OCI-LY7 (cell line): ENCODE measurements around the gene LRRC2. TPM values are rescaled to one million over a fixed set of nuclear protein-coding genes. Genes with fewer than 3 reads are reported as not detected.
A peak's percentile ranks its signal among the peaks of the same experiment; 100 is the strongest.

Source experiments
- BruUV-seq: library from RNA; stranded (reverse); fragments of 400-500 nt; replicated peaks from 2 replicates; lab custom pipeline; 2021; lab: Mats Ljungman, UMichigan
- CTCF ChIA-PET: fragments of 300-600 bp; sonication (Branson Sonifier 250); formaldehyde crosslinking; loops from one replicate; lab custom pipeline; 2022; ENCODE audit warnings: antibody characterized with exemption; ENCODE audit not compliant: unreplicated experiment; lab: Charles Lee
- POLR2A ChIA-PET: fragments of 300-600 bp; sonication (Branson Sonifier 250); formaldehyde crosslinking; loops from one replicate; lab custom pipeline; 2022; ENCODE audit warnings: antibody characterized with exemption; lab: Charles Lee
- DNase-seq: peaks from one replicate; pipeline ENCODE4 v3.0.0-alpha.2; 2015; ENCODE audit warnings: low spot score
- H2AFZ ChIP-seq: fragments of 200-600 bp; sonication (generic), shearing (Covaris generic); 2 replicates; pipeline ENCODE4 v1.6.1; 2014; ENCODE audit warnings: mild to moderate bottlenecking, antibody characterized with exemption, low read length, moderate library complexity
- H3K27ac ChIP-seq: fragments of 200-600 bp; sonication (generic); 2 replicates; pipeline ENCODE4 v1.5.1; 2014; ENCODE audit warnings: mixed run types, low read depth, mild to moderate bottlenecking, moderate library complexity, low read length, inconsistent platforms; ENCODE audit not compliant: poor library complexity, severe bottlenecking
- H3K36me3 ChIP-seq: fragments of 200-600 bp; sonication (generic); 2 replicates; pipeline ENCODE4 v1.6.1; 2014; ENCODE audit warnings: mild to moderate bottlenecking, antibody characterized with exemption, low read length, moderate library complexity, mixed read lengths; ENCODE audit not compliant: insufficient read depth
- H3K4me1 ChIP-seq: fragments of 200-600 bp; sonication (generic); 2 replicates; pipeline ENCODE4 v1.5.1; 2014; ENCODE audit warnings: mild to moderate bottlenecking, low read length; ENCODE audit not compliant: insufficient read depth, poor library complexity, severe bottlenecking
- H3K4me2 ChIP-seq: fragments of 200-600 bp; sonication (generic); 2 replicates; pipeline ENCODE4 v1.6.1; 2014; ENCODE audit warnings: mild to moderate bottlenecking, low read length
- H3K4me3 ChIP-seq: fragments of 200-600 bp; sonication (generic); 2 replicates; pipeline ENCODE4 v1.5.1; 2014; ENCODE audit warnings: mild to moderate bottlenecking, low read depth, low read length; ENCODE audit not compliant: poor library complexity, severe bottlenecking
- H3K79me2 ChIP-seq: fragments of 200-600 bp; sonication (generic); 2 replicates; pipeline ENCODE4 v1.6.1; 2016; ENCODE audit warnings: low read depth, mild to moderate bottlenecking, low read length, moderate library complexity, mixed read lengths; ENCODE audit not compliant: insufficient read depth
- H3K9me2 ChIP-seq: fragments of 200-600 bp; sonication (generic); 2 replicates; pipeline ENCODE4 v1.6.1; 2016; ENCODE audit warnings: mild to moderate bottlenecking, low read length, mixed read lengths; ENCODE audit not compliant: insufficient read depth
- H3K9me3 ChIP-seq: fragments of 200-600 bp; sonication (generic); 2 replicates; pipeline ENCODE4 v1.6.1; 2014; ENCODE audit warnings: mild to moderate bottlenecking, mixed run types, low read length, mixed read lengths
- H4K20me1 ChIP-seq: fragments of 200-600 bp; sonication (generic); 2 replicates; pipeline ENCODE4 v1.6.1; 2014; ENCODE audit warnings: mild to moderate bottlenecking, antibody characterized with exemption, low read length, moderate library complexity, mixed read lengths; ENCODE audit not compliant: insufficient read depth
- CTCF ChIP-seq: fragments of 200-600 bp; sonication (generic); conservative IDR thresholded peaks from 2 replicates; pipeline ENCODE4 v1.5.1; 2014; ENCODE audit warnings: mild to moderate bottlenecking, antibody characterized with exemption, low read length, moderate library complexity, mixed read lengths
- EZH2phosphoT487 ChIP-seq: fragments of 200-600 bp; sonication (generic); IDR thresholded peaks from 2 replicates; pipeline ENCODE4 v1.6.1; 2018; ENCODE audit warnings: low read depth, borderline replicate concordance, mild to moderate bottlenecking, mixed run types, antibody characterized with exemption, low read length, moderate library complexity, mixed read lengths
- intact Hi-C: fragments of 100-400 bp; cut with micrococcal nuclease; formaldehyde crosslinking; loops from one replicate; pipeline ENCODE4 v1.10.0; 2022; ENCODE audit not compliant: unreplicated experiment
- total RNA-seq, 2 experiments: library from RNA; depleted of rRNA in 1 of 2; stranded (reverse); fragments of >200 nt in 1 of 2; shearing (Covaris generic) in 1 of 2; gene quantifications; 2 replicates each; pipeline ENCODE4 v1.2.3, GENCODE V29; 2014 to 2022

The LRRC2 gene
- total RNA-seq, 2 experiments from 2014 or later: 1.9 to 2.0 TPM

DNA sequence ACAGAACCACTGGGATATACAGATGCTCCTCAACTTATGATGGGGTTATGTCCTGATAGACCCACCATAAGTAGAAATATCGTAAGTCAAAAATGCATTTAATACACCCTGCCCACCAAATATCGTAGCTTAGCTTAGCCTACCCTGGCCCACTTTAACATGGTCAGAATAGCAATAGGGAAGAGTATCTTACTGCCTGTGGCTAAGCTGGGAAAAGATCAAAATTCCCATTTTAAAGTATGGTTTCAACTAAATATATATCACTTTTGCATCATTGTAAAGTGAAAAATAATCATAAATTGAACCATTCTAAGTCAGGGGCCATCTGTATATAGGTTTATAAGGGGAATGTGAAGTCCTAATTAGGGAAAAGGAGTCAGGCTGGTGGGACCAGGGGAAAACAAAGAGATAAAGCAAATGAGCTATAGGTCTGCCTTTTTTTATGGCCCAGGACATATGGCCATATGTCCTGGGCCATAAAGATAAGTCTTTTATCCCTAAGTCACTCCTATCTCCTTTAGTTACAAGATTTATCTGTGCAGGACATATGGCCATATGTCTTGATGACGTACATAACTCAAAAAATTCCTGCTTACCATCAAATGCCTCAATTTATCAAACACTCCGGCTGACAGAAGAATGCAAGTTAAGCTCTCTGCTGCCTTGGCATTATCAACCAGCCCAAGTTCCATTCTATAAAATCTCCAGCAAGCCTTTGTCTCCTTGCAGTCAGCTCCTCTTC, 57.1 kb downstream of the LRRC2 start:
- BruUV-seq: no TSS peak
- H4K20me1 ChIP-seq: no peaks in the 10 kb centered on the region
- no peaks in the 10 kb centered on the region for H3K9me2 ChIP-seq
- no peak for TF ChIP-seq CTCF
- TF ChIP-seq EZH2phosphoT487: no peak
- peaks cover 2% of the 10 kb centered on the region; the same call in 1 of the 2 replicates for H3K9me3 ChIP-seq
- no peak overlapping the region for H3K4me2 ChIP-seq
- POLR2A ChIA-PET: interaction anchor here (0.7 to 1.2 kb wide), 3 partner anchors 24 to 41 kb away, joined by 3 read pairs; no protein-coding TSS in a partner anchor
- no peaks in the 10 kb centered on the region for H3K79me2 ChIP-seq
- CTCF ChIA-PET: no interaction called here
- no peaks in the 10 kb centered on the region for H3K36me3 ChIP-seq
- no peak for DNase-seq
- H3K4me1 ChIP-seq: peaks cover 6% of the 10 kb centered on the region
- H2AFZ ChIP-seq: peak overlapping the region; percentile 40; the same call in 1 of the 2 replicates
- H3K4me3 ChIP-seq: no peak overlapping the region
- intact Hi-C loops: no loop called here
- H3K27ac ChIP-seq: no peak overlapping the region

DNA sequence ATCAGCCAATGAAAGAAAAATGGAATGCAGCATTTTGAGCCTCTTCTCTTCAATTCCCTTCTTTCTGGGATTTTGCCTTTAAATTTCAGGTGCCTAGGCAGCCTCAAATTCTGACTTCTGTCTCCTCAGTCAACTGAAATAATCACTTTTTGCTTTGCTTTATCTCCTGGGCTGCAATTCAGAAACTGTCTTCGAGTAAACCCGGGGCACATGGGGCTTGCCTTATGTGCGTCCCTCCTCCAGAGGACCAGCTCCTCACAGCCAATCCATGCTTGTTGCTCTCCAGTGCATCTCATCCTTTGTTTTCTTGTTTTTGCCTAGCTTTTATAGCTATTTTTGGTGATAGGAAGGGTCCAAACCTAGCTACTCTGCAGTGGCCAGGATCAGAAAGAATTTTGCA, 59.6 kb downstream of the LRRC2 start:
- Histone ChIP-seq H3K4me3 (no peak overlapping the region), H3K79me2 (no peaks in the 10 kb centered on the region), H3K9me3 (peaks cover 7% of the 10 kb centered on the region), H3K27ac (no peak overlapping the region), H3K4me1 (peaks cover 24% of the 10 kb centered on the region), H3K9me2 (no peaks in the 10 kb centered on the region), H4K20me1 (no peaks in the 10 kb centered on the region), H3K4me2 (no peak overlapping the region), H2AFZ (no peak overlapping the region), H3K36me3 (no peaks in the 10 kb centered on the region)
- ChIA-PET CTCF (interaction anchor here (0.5 kb wide), 1 partner anchor 1795 kb away, joined by 3 read pairs; no protein-coding TSS in a partner anchor), POLR2A (no interaction called here)
- TF ChIP-seq EZH2phosphoT487 (no peak), CTCF (no peak)
- BruUV-seq: no TSS peak
- intact Hi-C loops: no loop called here
- DNase-seq: no peak

DNA sequence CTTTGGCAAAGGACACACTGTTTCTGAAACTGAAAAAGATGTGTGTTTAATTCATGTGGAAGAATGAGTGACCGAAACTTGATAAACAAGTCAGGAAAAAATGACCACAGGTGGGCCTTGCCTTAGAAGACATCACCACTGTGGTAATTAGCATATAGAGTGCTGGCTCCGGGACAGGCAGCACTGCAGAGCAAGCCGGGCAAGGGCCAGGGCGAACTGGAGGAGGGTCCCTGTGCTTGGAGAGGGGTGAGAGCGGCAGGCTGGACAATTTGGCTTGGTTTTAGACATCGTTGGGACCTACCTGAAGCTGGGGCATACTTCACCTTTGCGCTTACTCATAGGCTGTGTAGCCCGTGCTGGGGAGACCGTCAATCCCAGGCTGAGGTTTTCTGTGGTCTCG, 60.1 kb downstream of the LRRC2 start:
- POLR2A ChIA-PET: no interaction called here
- DNase-seq: no peak
- no peak overlapping the region for H3K4me3 ChIP-seq
- H3K79me2 ChIP-seq: no peaks in the 10 kb centered on the region
- no peaks in the 10 kb centered on the region for H3K36me3 ChIP-seq
- peaks cover 7% of the 10 kb centered on the region for H3K9me3 ChIP-seq
- intact Hi-C loops: no loop called here
- no peaks in the 10 kb centered on the region for H3K9me2 ChIP-seq
- CTCF ChIA-PET: interaction anchor here (0.5 kb wide), 1 partner anchor 1795 kb away, joined by 3 read pairs; no protein-coding TSS in a partner anchor
- TF ChIP-seq EZH2phosphoT487 (no peak), CTCF (no peak)
- H4K20me1 ChIP-seq: no peaks in the 10 kb centered on the region
- no peak overlapping the region for H2AFZ ChIP-seq
- H3K4me2 ChIP-seq: no peak overlapping the region
- peaks cover 29% of the 10 kb centered on the region for H3K4me1 ChIP-seq
- H3K27ac ChIP-seq: no peak overlapping the region
- no TSS peak for BruUV-seq
